Psoas muscle (tissue), 8 donors: ENCODE measurements around the gene FER. TPM values are rescaled to one million over a fixed set of nuclear protein-coding genes. Genes with fewer than 3 reads are reported as not detected.
"Not testable (repeated sequence)": the region's sequence is repeated elsewhere in the genome, so short reads cannot be mapped to it uniquely, and the experiment has no call there.

Experiments used
- ATAC-seq, 4 donors: fragments of 200-7000 bp; cut with Tn5 transposase; one replicate each; pipeline ENCODE4 v1.9.1; 2020; ENCODE audit warnings: moderate library complexity in 3 of 4, mild to moderate bottlenecking in 2 of 4
- DNase-seq, 2 donors: peaks; one replicate each; pipeline ENCODE4 v3.0.0-alpha.2; 2020
- H3K27ac ChIP-seq: fragments of 200-600 bp; one replicate; pipeline ENCODE4 v1.8.0; 2022
- H3K27me3 ChIP-seq, 3 donors: fragments of 200-600 bp in 1 of 3; one replicate each; pipeline versions ENCODE4 v1.6.1 to v1.8.0; 2013 to 2022; ENCODE audit warnings: low read length in 2 of 3, mild to moderate bottlenecking in 2 of 3, moderate library complexity in 1 of 3; ENCODE audit not compliant: insufficient read depth in 3 of 3
- H3K36me3 ChIP-seq, 2 donors: fragments of 200-600 bp in 1 of 2; one replicate each; pipeline versions ENCODE4 v1.6.1 to v1.8.0; 2013 to 2022; ENCODE audit warnings: low read depth in 1 of 2, mild to moderate bottlenecking in 1 of 2, moderate library complexity in 1 of 2; ENCODE audit not compliant: insufficient read depth in 1 of 2
- H3K4me1 ChIP-seq: fragments of 200-600 bp; one replicate; pipeline ENCODE4 v1.8.0; 2022
- H3K4me3 ChIP-seq: fragments of 200-600 bp; one replicate; pipeline ENCODE4 v1.8.0; 2022; ENCODE audit warnings: mild to moderate bottlenecking
- H3K9me3 ChIP-seq: fragments of 200-600 bp; one replicate; pipeline ENCODE4 v1.8.0; 2022
- WGBS, 3 donors: extraction: QIAGEN DNeasy Blood & Tissue Kit; methylation state at CpG; one replicate each; pipeline versions ENCODE4 v1.1.6 to v1.1.7; 2013; 5-methylcytosine and 5-hydroxymethylcytosine counted together
- intact Hi-C, 2 donors: fragments of 100-400 bp; cut with DNase I; formaldehyde crosslinking; loops; one replicate each; pipeline versions ENCODE4 v1.11.0 to v1.14.2; 2022
- polyA plus RNA-seq, 3 donors: library from polyadenylated mRNA; stranded (reverse); fragments of 200-250 nt; gene quantifications; one replicate each; pipeline ENCODE4 v1.2.3, GENCODE V29; 2013
- total RNA-seq, 4 donors: library from RNA; stranded (reverse); fragmentation: NEBNext Ultra II Directional in 2 of 4; extraction: Animal tissue kit (Norgen Biotek cat#: 25700) in 2 of 4; gene quantifications; one replicate each; pipeline versions ENCODE4 v1.2.1 to v1.2.4, GENCODE V29; 2021 to 2023
- TF ChIP-seq, protein P1 (sequence below): fragments of 200-600 bp; IDR thresholded peaks from one replicate; pipeline ENCODE4 v1.8.0; 2022; ENCODE audit warnings: antibody characterized with exemption
- donor health status: healthy with polysubstance abuse.
- donor health status: DM: no; HTN: no; CAD: no; lungs with moderate emphysema.
- donor health status: Bipolar disorder and iron deficiency.
- donor health status: healthy.
- donor health status: DM: yes; HTN: yes; CAD: no.
- donor health status: DM: no; HTN: no; CAD: no.
- donor health status: DM: no; HTN: no; CAD: no.
- donor health status: DM: yes; HTN: yes; CAD: no.

Gene FER
- total and polyA plus RNA-seq, 7 donors, result 0.66 to 7.6 (median 4.6) TPM

DNA sequence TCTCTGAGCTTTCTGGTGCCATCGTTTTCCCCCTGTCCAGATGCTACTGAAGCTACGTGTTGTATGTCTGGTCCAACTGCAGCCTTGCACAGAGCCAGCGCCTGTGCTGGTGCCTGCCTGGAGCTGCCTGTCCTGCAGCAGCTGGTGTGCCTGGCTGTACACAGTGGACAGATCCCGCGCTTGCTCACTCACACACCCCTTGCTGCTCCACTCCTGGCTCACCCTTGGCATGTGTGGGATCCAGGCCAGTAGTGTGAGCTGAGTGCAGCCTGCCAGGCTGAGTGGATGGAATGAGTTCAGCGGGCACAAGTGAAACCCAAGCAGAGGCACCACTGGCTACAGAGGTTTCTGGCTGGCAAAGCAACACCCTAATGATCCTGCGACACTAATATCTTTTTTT, 40.4 kb downstream of the FER start:
- intact Hi-C loops, result loop anchor here in 1 of 2 donors (5.0 kb wide), 1 partner anchor 36 kb away; no protein-coding TSS in a partner anchor
- Histone ChIP-seq H3K27ac (no peak overlapping the region), H3K4me3 (peak overlapping the region; percentile 13), H3K36me3 (no peaks in the 10 kb centered on the region), H3K27me3 (no peaks in the 10 kb centered on the region), H3K9me3 (no peaks in the 10 kb centered on the region), H3K4me1 (peaks cover 6% of the 10 kb centered on the region)
- peak; percentile 88 to 100 (median 96) for ATAC-seq
- DNase-seq, result peak; percentile 43 to 84
- WGBS, 3 donors, result 25 to 42% (median 38%) methylated on average over 7 of the region's 7 CpGs
- TF ChIP-seq, protein P1, sequence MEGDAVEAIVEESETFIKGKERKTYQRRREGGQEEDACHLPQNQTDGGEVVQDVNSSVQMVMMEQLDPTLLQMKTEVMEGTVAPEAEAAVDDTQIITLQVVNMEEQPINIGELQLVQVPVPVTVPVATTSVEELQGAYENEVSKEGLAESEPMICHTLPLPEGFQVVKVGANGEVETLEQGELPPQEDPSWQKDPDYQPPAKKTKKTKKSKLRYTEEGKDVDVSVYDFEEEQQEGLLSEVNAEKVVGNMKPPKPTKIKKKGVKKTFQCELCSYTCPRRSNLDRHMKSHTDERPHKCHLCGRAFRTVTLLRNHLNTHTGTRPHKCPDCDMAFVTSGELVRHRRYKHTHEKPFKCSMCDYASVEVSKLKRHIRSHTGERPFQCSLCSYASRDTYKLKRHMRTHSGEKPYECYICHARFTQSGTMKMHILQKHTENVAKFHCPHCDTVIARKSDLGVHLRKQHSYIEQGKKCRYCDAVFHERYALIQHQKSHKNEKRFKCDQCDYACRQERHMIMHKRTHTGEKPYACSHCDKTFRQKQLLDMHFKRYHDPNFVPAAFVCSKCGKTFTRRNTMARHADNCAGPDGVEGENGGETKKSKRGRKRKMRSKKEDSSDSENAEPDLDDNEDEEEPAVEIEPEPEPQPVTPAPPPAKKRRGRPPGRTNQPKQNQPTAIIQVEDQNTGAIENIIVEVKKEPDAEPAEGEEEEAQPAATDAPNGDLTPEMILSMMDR, result no peak

DNA sequence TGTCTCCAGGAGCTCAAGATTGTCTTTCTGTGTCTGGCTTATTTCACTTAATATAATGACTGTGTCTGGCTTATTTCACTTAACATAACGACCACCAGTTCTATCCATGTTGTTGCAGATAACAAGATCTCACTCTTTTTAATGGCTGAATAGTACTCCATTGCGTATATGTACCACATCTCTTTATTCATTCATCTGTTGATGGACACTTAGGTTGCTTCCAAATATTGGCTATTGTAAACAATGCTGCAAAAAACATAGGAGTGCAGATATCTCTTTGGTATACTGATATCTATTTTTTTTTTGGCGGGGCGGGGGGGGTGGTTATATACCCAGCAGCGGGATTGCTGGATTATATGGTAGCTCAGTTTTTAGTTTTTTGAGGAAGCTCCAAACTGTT, 45.5 kb downstream of the FER start:
- ATAC-seq (no peak), DNase-seq (no peak)
- TF ChIP-seq, protein P1, result no peak
- Histone ChIP-seq H3K4me3 (no peak overlapping the region), H3K27ac (no peak overlapping the region), H3K27me3 (no peaks in the 10 kb centered on the region), H3K36me3 (peaks cover 0 to under 1% of the 10 kb centered on the region in 2 donors), H3K4me1 (no peaks in the 10 kb centered on the region), H3K9me3 (no peaks in the 10 kb centered on the region)
- WGBS, 3 donors, result 95 to 99% (median 98%) methylated on average over 5 of the region's 5 CpGs
- intact Hi-C loops, result no loop called here

DNA sequence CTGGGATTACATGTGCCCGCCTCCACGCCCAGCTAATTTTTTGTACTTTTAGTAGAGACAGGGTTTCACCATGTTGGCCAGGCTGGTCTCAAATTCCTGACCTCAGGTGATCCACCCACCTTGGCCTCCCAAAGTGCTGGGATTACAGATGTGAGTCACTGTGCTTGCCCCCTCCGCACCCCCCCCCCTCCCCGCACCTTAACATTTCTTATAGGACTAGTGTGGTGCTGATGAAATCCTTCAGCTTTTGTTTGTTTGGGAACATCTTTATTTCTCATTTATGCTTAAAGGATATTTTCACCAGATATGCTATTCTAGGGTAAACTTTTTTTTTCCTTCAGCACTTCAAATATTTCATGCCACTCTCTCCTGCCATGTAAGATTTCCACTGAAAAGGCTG, 46.7 kb downstream of the FER start:
- DNase-seq, H3K4me3 ChIP-seq, H3K4me1 ChIP-seq, H3K27ac ChIP-seq, intact Hi-C loops, H3K9me3 ChIP-seq, ATAC-seq, H3K36me3 ChIP-seq, H3K27me3 ChIP-seq: not testable (repeated sequence)
- 97 to 100% (median 98%) methylated on average over 3 to 4 of the region's 4 CpGs for WGBS, 3 donors

DNA sequence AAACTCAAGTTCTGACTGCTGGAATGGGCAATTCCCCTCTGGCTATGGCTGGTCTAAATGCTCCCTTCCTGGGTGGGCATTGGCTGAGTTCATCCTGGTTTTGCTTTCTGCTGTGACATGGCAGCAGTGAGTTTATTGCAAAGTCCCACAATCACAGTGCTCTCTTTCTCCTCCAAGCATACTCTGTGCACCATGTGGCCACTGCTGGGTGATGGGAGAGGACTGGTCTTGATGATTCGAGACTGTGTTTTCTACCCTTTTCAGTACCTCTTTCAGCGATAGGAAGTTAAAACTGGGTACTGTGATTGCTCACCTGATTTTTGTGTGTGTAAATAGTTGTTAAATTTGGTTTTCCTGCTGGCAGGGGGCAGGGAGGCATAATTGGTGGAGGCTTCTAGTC, 49.7 kb downstream of the FER start:
- H3K4me3 ChIP-seq, result no peak overlapping the region
- WGBS, 3 donors, result 91 to 95% (median 94%) methylated on average over 2 of the region's 2 CpGs
- no peaks in the 10 kb centered on the region for H3K4me1 ChIP-seq

DNA sequence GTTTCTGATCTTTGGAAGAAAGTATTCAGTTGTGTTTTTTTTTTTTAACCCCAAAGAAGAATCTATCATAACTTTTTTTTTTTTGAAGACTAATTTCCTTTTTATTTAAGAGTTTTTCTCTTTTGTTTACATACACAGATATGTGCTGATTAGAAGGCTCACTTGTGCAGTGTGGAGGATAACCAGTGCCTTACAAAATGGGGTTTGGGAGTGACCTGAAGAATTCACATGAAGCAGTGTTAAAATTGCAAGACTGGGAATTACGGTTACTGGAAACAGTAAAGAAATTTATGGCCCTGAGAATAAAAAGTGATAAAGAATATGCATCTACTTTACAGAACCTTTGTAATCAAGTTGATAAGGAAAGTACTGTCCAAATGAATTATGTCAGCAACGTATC, 50.3 kb downstream of the FER start:
- DNase-seq (no peak), ATAC-seq (no peak)
- Histone ChIP-seq H3K4me1 (no peaks in the 10 kb centered on the region), H3K27me3 (no peaks in the 10 kb centered on the region), H3K9me3 (no peaks in the 10 kb centered on the region), H3K36me3 (peaks cover 0 to 10% of the 10 kb centered on the region in 2 donors), H3K4me3 (no peak overlapping the region), H3K27ac (no peak overlapping the region)
- TF ChIP-seq, protein P1, result no peak
- WGBS, 3 donors, result 85 to 96% (median 90%) methylated on average over 2 of the region's 2 CpGs
- intact Hi-C loops, result no loop called here

More for the DNA sequence above, 49.7 kb downstream of the FER start:
- ATAC-seq (no peak), DNase-seq (no peak)
- no peak overlapping the region for H3K27ac ChIP-seq
- intact Hi-C loops, result no loop called here
- H3K36me3 ChIP-seq, result peaks cover 0 to 10% of the 10 kb centered on the region in 2 donors
- TF ChIP-seq, protein P1, result no peak
- no peaks in the 10 kb centered on the region for H3K9me3 ChIP-seq
- H3K27me3 ChIP-seq, result no peaks in the 10 kb centered on the region
